B cell (primary cell): Measurements from ENCODE around the gene FRMPD4.

Experiments
- CTCF ChIP-seq: fragments of 200-600 bp; IDR thresholded peaks from one replicate; pipeline ENCODE4 v1.8.0; 2022; ENCODE audit warnings: antibody characterized with exemption, mild to moderate bottlenecking
- EZH2 ChIP-seq: IDR thresholded peaks from 2 replicates; pipeline ENCODE4 v1.6.1; 2012; ENCODE audit warnings: borderline replicate concordance, low read depth, mild to moderate bottlenecking, moderate library complexity, low read length; ENCODE audit not compliant: insufficient read depth, poor library complexity, severe bottlenecking

DNA sequence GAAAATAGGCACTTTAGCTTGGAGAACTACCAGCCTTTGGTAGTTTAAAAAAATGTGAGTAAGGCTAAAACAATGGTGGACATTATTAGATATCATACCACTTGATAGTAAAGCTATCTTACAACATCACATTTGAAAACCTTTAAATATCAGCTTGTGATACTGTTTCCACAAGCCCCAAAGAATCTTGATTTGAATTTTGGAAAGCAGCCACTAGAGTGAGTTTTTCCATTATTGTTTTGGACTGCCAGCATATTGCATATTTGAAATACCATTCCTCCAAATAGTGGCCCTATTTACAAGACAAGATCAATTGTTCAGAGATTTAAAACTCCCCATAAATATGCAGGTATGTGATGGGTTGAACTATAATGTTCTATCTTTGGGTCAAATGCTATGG lies 349.9 kb downstream of the FRMPD4 start:
- no peak for TF ChIP-seq CTCF
- no peak for TF ChIP-seq EZH2
